H1 (cell line): ENCODE results near the gene SAMD4A. TPM values are rescaled to one million over a fixed set of nuclear protein-coding genes. Genes with fewer than 3 reads are reported as not detected.

Experiments
- EGR1 ChIP-seq: IDR thresholded peaks from 2 replicates; pipeline ENCODE4 v1.6.1; 2011; ENCODE audit warnings: low read depth, low read length, borderline replicate concordance
- polyA plus RNA-seq, 7 experiments: library from polyadenylated mRNA; depleted of rRNA in 3 of 7; stranded (reverse) in 5 of 7; unstranded in 2 of 7; fragments of >200 nt in 5 of 7; fragments of 200-250 nt in 2 of 7; gene quantifications; 1 replicate in 5 of 7; 2 replicates in 1 of 7; 4 replicates in 1 of 7; pipeline versions ENCODE4 v1.2.1 to v1.2.3, GENCODE V29; 2011 to 2013; ENCODE audit warnings: missing spikeins in 2 of 7, mixed read lengths in 2 of 7
- total RNA-seq: library from RNA; stranded (reverse); fragmentation: NEBNext Ultra II Directional; extraction: Animal tissue kit (Norgen Biotek cat#: 25700); gene quantifications from 2 replicates; pipeline ENCODE4 v1.2.1, GENCODE V29; 2021

The SAMD4A gene
- total and polyA plus RNA-seq, 2 of the 8 experiments (the other 6 are each of a cell fraction or from before 2014, with no cell fraction given), result 2.4 to 12.3 TPM

GRCh38 chr14:54781961-54782750 lies 215.2 kb downstream of the SAMD4A start (continued):
- TF ChIP-seq EGR1, result no peak
